ENCODE measurements around the gene CCL24.
"Not testable (repeated sequence)": the region's sequence is repeated elsewhere in the genome, so short reads cannot be mapped to it uniquely, and the experiment has no call there.

CCL24 gene

DNA sequence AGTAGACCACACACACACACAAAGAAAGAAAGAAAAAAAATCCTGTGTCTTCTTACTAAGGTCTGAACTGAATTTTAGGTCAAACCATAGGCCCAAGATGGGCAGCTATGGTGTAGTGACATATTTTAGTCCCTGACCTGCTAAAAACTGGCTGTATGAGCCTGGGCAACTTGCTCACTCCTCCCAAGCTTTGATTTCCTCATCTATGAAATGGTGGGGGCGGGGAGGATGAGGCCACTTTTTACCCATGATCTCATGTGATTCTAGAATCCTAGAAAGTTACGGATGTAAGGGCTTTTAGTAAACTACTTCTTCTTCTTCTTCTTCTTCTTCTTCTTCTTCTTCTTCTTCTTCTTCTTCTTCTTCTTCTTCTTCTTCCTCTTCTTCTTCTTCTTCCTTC, 6.1 kb upstream of the CCL24 start:
- no peak for DNase-seq (ENCODE audit: low spot score)

DNA sequence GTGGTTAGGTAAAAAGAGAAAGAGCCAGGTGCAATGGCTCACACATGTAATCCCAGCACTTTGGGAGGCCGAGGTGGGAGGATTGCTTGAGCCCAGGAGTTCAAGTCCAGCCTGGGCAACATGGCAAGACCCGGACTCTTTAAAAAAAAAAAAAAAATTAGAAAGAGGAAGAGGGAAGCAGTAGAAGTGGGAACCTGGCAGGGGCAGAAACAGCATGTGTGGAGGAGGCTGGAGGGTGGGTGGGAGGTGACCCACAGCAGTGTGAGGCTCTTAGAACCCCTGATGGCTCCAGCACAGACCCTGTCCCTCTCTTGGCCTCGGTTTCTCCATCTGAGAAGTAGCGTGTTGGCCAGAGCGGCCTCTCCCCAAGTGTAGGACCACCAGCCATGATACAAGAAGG, 4.9 kb upstream of the CCL24 start:
- DNase-seq (ENCODE audit: low spot score), result no peak

DNA sequence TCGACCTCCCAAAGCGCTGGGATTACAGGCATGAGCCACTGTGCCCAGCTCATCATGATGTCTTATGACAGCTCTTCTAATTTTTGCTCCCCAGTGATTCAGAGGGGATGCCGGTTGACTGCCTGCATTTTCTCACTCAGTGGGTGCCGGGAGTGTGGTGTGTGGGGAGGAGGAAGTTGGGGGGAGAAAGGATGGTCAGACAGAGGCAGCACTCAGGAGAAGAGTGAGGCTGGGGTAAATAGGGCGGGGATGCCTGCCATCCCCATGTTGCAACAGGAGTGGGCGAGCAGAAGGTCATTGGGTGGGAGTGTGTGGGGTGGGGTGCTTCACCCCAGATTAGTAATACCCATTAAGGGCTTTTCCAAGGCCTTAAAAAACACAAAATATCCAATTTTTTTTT, 3.5 kb upstream of the CCL24 start:
- no peak for DNase-seq (ENCODE audit: low spot score)

DNA sequence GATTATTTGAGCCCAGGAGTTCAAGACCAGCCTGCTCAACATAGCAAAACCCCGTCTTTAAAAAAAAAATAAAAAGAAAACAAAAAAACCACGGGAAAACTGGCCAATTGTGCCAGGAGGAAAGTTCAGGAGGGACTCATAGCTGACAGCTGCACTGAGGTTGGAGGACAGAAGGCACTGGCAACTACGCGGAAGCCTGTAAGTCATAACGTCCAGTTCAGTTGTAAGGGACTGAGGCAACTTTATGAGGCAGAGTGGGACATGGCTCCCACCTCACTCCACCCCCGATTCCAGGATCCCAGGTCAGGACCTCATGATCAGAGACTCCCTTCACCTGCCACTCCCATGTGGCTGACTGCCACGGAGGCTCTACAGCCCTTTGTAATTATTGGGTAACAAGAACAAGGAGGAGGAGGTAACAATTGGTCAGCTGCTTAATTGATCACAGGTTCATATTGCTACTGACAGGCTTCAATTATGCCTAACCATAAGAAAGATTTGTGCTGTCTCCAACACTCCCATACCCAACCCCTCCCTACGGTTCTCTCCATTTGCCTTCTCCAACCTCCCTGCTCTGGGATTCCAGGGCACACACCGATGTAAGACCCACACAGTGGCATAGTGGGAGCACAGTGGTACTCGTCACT, 1.9 kb upstream of the CCL24 start:
- no peak for DNase-seq (ENCODE audit: low spot score)

DNA sequence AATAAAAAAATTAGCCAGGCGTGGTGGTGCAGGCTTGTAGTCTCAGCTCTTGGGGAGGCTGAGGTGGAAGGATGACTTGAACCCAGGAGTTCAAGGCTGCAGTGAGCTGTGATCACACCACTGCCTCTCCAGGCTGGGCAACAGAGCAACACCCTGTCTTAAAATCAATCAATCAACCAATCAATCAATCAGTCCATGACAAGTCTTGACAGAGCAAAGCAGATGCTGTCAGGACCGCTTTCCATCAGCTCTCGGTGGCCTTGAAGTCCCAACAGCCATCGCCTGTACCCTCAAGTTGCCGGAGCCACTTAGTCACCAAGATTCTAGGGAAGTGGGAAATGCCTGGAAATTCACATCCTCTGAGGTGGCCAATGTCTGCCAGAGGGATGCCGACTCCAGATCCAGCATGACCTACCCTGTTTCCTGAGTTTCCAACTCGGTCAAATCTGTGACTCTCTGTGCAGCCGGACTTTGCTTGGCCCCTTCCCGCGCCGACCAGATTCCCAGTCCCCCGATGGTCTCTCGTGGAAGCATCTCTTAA, 871 bp upstream of the CCL24 start:
- DNase-seq (ENCODE audit: low spot score), result no peak

DNA sequence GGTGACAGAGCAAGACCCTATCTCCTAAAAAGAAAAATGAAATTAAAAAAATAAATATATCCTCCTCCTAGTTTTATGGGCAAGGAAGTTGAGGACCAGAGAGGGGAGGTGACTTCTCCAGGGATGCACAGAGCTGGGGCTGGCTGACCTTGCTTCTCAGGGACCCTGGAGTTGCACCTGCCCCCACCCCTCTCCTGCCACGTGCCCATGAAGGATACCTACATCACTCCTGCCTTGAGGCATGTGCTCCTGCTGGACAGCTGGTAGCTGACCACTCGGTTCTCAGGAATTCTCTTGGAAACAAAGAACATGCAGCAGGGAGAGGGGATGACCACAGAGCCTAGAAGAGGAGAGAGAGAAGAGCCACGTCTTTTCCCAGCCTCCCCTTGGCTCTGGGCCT, 522 bp downstream of the CCL24 start:
- no peak for DNase-seq (ENCODE audit: low spot score)

DNA sequence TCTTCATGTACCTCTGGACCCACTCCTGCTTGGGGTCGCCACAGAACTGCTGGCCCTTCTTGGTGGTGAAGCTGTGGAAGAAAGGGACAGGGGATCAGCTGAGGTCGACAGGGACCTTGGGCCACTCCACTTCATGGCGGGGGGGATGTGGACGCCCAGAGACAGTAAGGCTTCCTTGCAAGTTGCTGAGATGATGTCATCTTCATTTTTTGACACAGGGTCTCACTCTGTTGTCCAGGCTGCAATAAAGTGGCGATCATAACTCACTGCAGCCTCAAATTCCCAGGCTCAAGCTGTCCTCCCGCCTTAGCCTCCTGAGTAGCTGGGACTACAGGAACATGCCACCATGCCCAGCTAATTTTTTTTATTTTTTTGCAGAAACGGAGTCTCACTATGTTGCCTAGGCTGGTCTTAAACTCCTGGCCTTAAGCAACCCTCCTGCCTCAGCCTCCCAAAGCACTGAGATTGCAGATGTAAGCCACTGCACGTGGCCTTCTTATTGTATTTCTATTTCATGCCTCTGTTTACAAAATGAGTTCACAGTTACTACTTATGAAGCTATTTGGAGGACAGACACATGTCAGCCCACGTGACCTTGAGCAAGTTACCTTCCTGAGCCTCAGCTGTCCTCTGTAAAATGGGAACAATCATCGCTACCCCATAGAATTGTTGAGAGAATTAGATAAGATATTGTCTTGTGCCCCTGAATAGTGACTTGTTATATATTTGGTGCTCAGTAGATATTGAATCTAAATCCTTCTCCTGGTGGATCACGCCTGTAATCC, 1.5 kb downstream of the CCL24 start:
- no peak for DNase-seq (ENCODE audit: low spot score)

DNA sequence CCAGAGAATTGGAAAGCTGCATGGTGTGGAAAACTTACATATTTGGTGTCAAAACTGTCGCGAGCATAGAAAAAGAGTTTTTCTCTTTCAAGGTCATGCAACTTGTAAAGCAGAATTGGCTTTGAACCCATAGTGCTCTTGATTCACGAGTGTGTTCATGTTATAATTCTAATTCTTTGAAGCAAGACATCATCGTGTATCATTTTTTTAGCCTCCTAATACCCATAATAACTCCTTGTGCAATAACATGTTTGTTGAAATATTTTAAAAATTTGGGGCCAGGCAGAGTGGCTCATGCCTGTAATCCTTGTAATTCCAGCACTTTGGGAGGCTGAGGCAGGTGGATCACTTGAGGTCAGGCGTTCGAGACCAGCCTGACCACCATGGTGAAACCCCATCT, 4.2 kb downstream of the CCL24 start:
- DNase-seq (ENCODE audit: low spot score), result no peak

DNA sequence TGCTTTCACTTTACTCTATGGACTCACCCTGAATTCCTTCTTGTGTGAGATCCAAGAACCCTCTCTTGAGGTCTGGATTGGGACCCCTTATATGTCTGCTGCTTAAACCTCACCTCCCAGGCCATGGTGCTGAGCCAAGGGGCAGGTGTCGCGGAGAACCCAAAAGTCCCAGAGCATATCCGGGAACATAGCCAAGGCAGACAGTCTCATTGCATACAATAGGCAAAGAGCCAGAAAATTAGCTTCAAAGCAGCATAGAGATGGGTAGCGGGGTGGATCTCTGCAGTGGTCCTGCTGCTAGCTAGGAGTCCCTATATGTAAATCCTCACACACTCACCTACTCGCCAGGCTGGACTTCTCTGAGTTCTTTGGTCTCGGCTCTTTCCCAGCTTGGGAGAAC, 5.5 kb downstream of the CCL24 start:
- no peak for DNase-seq (ENCODE audit: low spot score)

DNA sequence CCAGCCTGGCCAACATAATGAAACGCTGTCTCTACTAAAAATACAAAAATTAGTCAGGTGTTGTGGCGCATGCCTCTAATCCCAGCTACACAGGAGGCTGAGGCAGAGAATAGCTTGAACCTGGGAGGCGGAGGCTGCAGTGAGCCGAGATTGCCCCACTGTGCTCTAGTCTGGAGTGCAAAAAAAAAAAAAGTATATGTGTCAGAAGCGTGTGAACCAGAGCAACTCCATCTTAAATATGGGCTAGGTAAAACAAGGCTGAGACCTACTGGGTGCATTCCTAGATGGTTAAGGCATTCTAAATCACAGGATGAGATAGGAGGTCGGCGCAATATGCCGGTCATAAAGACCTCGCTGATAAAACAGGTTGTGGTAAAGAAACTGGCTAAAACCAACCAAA, 6.2 kb downstream of the CCL24 start:
- no peak for DNase-seq (ENCODE audit: low spot score)

DNA sequence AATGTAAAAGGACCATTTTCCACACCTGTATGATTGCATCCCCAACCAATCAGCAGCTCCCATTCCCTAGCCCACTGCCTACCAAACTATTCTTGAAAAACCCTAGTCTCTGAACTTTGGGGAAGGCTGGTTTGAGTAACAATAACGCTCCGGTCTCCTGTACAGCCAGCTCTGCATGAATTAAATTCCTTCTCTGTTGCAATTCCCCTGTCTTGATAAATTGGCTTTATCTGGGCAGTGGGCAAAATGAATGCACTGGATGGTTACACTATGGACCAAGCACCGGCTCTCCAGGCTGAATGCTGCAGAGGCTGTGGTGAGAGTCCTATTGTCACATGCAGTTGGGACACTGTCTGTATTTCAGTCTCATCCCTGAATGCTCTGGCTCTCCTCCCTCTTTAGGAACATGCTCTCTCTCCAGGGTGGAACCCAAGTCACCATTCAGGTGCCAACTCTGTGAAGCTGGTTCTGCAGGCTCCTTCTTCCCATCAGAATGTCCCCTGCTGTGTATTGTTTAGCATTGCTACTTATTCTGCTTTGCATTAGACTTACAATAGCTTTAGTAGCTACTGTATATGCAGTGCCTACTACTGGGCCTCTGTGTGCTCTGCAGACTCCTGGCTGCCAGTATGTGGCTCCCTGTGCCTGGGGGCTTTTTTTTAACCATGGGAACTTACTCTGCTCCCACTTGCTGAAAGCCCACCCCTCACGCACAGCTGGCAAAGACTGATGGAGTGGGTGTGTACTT, 6.9 kb downstream of the CCL24 start:
- DNase-seq (ENCODE audit: low spot score), result no peak

DNA sequence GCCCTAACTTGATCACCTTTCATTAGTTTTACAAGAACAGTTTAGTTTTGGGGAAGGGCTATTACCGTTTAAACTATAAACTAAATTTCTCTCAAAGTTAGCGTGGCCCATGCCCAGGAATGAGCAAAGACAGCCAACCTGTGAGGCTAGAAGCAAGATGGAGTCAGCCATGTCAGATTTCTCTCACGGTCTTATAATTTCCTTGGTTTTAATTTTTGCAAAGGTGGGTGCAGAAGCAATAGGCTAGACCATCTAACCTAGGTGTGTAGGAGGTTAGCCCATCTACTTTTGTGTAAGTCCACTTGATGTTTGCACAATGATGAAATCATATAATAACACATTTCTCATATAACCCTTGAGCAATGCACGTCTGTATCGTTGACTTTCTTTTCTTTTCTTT, 8.9 kb downstream of the CCL24 start:
- no peak for DNase-seq (ENCODE audit: low spot score)

DNA sequence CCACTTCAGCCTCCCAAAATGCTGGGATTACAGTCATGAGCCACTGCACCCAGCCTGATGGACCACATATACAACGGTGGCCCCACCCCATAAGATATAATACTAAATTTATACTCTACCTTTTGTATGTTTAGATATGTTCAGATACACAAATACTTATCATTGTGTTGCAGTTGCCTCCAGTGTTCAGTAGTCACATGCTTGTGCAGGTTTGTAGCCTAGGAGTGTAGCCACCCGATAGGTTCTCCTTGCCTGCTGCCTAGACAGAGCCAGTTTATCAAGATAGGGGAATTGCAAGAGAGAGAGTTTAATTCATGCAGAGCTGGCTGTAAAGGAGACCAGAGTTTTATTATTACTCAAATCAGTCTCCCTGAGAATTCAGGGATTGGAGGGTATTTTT, 9.6 kb downstream of the CCL24 start:
- DNase-seq (ENCODE audit: low spot score), result no peak

DNA sequence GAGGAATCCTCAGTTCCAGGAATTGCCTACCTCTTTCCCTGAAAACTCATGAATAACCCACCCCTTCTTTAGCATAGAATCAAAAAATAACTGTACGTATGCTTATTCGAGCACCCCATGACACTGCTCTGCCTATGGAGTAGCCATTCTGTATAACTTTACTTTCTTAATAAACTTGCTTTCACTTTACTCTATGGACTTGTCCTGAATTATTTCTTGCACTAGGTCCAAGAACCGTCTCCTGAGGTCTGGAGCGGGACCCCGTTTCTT, 11.1 kb downstream of the CCL24 start:
- DNase-seq (ENCODE audit: low spot score), result no peak

DNA sequence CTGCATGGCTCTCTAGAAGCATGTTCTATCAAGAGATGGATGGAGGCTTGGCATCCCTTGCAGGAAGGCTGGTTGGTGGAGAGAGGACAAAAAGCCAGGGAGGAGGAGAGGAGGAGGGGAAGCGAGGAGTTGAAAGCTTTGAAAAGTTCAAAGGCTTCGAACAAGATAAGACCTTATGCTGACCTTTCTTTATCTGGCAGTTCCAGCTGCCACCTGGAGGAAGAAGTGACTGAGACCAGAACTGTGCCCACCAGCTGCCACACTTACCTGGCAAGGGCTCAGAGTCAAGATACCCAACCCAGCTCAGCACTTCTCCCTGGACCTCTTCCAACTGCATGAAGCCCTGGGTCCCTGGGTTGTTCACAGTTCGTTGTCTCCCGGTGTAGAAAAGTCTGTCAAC, 14.8 kb downstream of the CCL24 start:
- DNase-seq (ENCODE audit: low spot score), result no peak

DNA sequence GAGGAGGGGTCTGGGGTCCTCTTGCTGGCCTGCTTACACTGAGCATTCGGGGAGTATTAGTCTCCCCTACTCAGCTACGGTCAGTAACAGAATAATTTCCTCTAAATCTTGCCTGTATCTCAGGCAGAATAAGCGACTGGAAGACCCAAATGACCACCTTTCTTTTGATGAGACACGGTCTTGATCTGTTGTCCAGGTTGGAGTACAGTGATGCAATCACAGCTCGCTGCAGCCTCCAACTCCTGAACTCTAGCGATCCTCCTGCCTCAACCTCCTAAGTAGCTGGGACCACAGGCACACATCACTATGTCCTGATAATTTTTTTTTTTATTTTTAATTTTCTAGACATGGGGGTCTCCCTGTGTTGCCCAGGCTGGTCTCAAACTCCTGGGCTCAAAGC, 17.2 kb downstream of the CCL24 start:
- no peak for DNase-seq (ENCODE audit: low spot score)

DNA sequence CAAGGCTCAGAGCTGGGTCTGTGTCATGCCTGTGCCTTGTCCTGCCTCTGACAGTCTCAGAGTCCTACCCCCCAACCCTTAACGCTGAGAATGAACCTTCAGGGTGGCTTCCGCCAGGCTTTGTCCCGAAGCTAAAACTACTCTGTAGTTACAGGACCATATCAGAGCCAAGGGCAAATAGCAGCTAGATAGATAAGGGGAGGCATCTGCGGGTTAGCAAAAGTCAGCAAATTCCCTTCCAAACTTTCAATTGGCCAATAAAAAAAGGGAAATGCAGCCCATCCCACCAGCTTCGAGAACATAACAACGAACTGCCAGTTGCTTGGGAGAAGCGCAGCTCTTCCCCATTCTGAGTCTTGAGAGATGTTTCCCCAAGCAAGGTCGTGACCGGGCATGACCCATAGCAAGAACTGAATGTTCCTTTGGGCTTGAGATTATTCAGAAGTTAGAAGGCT, 17.7 kb downstream of the CCL24 start:
- DNase-seq (ENCODE audit: low spot score), result no peak

DNA sequence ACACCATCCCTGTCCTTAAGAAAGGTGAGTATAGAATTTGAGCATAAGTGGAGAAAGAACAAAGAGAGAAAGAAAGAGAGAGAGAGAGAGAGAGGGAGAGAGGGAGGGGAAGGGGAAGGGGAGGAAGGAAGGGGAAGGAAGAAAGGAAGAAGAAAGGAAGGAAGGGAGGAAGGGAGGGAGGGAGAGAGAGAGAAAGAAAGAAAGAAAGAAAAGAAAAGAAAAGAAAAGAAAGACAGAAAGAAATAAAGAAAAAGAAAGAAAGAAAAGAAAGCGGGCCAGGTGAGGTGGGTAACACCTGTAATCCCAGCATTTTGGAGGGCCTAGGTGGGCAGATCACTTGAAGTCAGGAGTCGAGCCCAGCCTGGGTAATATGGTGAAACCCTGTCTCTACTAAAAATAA, 19.9 kb downstream of the CCL24 start:
- no peak for DNase-seq (ENCODE audit: low spot score)

DNA sequence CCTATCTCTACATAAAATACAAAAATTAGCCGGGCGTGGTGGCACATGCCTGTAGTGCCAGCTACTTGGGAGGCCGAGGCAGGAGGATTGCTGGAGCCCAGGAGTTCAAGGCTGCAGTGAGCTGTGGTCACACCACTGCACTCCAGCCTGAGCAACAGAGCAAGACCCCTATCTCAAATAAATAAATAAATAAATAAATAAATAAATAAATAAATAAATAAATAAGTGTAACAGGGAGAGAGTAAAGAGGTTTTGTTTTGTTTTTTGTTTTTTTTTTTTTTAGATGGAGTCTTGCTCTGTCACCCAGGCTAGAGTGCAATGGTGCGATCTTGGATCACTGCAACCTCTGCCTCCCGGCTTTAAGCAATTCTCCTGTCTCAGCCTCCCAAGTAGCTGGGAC, 21.0 kb downstream of the CCL24 start:
- DNase-seq (ENCODE audit: low spot score), result not testable (repeated sequence)

DNA sequence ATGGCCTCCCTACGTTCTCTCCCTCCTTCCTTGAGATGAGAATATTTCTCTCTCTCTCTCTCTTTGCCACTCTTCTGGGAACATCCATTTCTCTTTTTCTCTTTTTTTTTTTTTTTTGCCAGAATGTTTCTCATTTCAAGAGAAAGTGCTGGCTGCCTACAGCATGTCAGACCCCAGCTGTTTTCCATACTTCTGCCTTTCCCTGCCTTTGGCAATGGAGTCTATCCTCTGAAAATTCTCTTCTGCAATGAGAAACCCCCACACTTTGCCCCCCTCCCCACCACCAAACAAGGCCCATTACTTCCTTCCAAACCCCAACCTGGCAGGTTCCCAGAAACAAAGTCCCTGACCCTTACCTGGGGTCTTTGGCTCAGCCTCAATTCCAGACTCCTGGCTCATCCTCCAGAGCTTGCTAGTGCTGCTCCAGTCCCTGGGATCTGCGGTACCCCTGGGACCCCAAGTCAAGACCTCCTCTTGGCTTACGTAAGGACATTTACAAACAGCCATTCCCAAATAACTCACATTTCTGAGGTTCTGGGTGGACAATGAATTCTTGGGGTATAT, 24.2 kb downstream of the CCL24 start:
- no peak for DNase-seq (ENCODE audit: low spot score)

DNA sequence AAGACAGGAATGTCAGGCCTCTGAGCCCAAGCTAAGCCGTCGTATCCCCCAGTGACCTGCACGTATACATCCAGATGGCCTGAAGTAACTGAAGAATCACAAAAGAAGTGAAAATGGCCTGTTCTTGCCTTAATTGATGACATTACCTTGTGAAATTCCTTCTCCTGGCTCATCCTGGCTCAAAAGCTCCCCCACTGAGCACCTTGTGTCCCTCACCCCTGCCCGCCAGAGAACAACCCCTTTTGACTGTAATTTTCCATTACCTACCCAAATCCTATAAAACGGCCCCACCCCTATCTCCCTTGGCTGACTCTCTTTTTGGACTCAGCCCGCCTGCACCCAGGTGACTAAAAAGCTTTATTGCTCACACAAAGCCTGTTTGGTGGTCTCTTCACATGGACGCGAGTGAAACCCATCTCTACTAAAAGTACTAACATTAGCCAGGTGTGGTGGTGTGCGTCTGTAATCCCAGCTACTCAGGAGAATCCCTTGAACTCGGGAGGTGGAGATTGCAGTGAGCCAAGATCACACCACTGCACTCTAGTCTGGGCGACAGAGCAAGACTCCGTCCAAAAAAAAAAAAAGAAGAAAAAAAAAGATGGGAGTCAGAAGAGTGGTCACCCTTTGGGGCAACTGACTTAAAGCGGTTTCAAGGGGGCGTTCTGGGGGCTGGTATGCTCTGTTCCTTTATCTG, 25.3 kb downstream of the CCL24 start:
- DNase-seq (ENCODE audit: low spot score), result not testable (repeated sequence)

DNA sequence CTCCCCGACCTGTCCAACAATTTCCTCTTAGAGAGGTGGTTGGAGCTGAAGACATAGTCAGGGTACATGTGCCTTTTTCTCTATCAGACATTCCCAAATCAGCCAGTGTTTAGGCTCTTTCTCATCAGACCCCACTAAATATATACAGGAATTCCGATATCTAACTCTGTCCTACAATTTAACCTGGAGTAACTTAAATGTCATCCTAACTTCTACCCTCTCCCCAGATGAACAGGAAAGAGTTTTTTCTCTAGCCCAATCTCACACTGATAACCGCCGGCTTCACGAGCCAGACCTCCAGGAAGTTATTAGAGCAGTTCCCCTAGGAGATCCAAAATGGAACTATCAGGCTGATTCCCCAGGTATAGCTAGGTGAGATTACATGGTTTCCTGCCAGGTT, 30.5 kb downstream of the CCL24 start:
- DNase-seq (ENCODE audit: low spot score), result not testable (repeated sequence)
